Endometrium (tissue), 2 donors: ENCODE data around the gene SMYD1.

ENCODE experiments used
- FAIRE-seq: peaks from 2 replicates; lab custom pipeline; 2012; peaks lifted over from hg19 to GRCh38; lab: Jason Lieb, UNC
- donor health status: control.
- donor health status: control.

Gene SMYD1

GRCh38 chr2:88090446-88091283 lies 23.0 kb downstream of the SMYD1 start:
- no peak for FAIRE-seq

- no peak for FAIRE-seq
Observed at GRCh38 chr2:88091943-88092342, 24.3 kb downstream of the SMYD1 start.

GRCh38 chr2:88092773-88093172 lies 25.1 kb downstream of the SMYD1 start:
- FAIRE-seq: no peak

GRCh38 chr2:88095022-88095421 lies 27.4 kb downstream of the SMYD1 start:
- FAIRE-seq: no peak

- no peak for FAIRE-seq
Observed at GRCh38 chr2:88096708-88097107, 29.1 kb downstream of the SMYD1 start.

GRCh38 chr2:88097192-88097591 lies 29.6 kb downstream of the SMYD1 start:
- FAIRE-seq: no peak

GRCh38 chr2:88097891-88098557 lies 30.4 kb downstream of the SMYD1 start:
- FAIRE-seq: no peak

- no peak for FAIRE-seq
Observed at GRCh38 chr2:88098558-88098900, 30.9 kb downstream of the SMYD1 start.

- FAIRE-seq: no peak
Observed at GRCh38 chr2:88099798-88100488, 32.3 kb downstream of the SMYD1 start.

- FAIRE-seq: no peak
Observed at GRCh38 chr2:88100489-88100858, 32.8 kb downstream of the SMYD1 start.

GRCh38 chr2:88108796-88109195 lies 41.2 kb downstream of the SMYD1 start:
- no peak for FAIRE-seq

GRCh38 chr2:88110830-88111229 lies 43.2 kb downstream of the SMYD1 start:
- no peak for FAIRE-seq

GRCh38 chr2:88113069-88113468 lies 45.4 kb downstream of the SMYD1 start:
- no peak for FAIRE-seq

GRCh38 chr2:88114889-88115288 lies 47.3 kb downstream of the SMYD1 start:
- no peak for FAIRE-seq

- FAIRE-seq: no peak
Observed at GRCh38 chr2:88115825-88116518, 48.3 kb downstream of the SMYD1 start.

GRCh38 chr2:88116669-88117432 lies 49.2 kb downstream of the SMYD1 start:
- no peak for FAIRE-seq

- FAIRE-seq: no peak
Observed at GRCh38 chr2:88117973-88118372, 50.3 kb downstream of the SMYD1 start.

GRCh38 chr2:88121678-88122077 lies 54.1 kb downstream of the SMYD1 start:
- no peak for FAIRE-seq

- no peak for FAIRE-seq
Observed at GRCh38 chr2:88122141-88122884, 54.7 kb downstream of the SMYD1 start.

GRCh38 chr2:88123164-88123974 lies 55.7 kb downstream of the SMYD1 start:
- no peak for FAIRE-seq
